GM19468 (cell line): ENCODE results near the gene ENTHD1.

Experiments
- ATAC-seq: cut with Tn5 transposase; IDR thresholded peaks from one replicate; pipeline ENCODE4 v1.9.1; 2021; ENCODE audit warnings: mild to moderate bottlenecking, moderate library complexity, moderate number of reproducible peaks; ENCODE audit not compliant: unreplicated experiment; ENCODE audit errors: extremely low read depth

The ENTHD1 gene

GRCh38 chr22:39893526-39893925 is at the start of gene ENTHD1:
TSS of gene ENTHD1 (minus strand) at chr22:39893760. CDS start at chr22:39887748, 6,012 bp downstream.
- no peak for ATAC-seq

- ATAC-seq = no peak
Measured at GRCh38 chr22:39943337-39943736, 49.8 kb upstream of the ENTHD1 start.

GRCh38 chr22:39942439-39943230 is 49.1 kb upstream of the ENTHD1 start:
- no peak for ATAC-seq

- ATAC-seq = no peak
Measured at GRCh38 chr22:39941601-39942000, 48.0 kb upstream of the ENTHD1 start.

GRCh38 chr22:39940757-39941305 is 47.3 kb upstream of the ENTHD1 start:
- no peak for ATAC-seq

GRCh38 chr22:39939830-39940229 is 46.3 kb upstream of the ENTHD1 start:
- no peak for ATAC-seq

- no peak for ATAC-seq
Measured at GRCh38 chr22:39938509-39939111, 45.0 kb upstream of the ENTHD1 start.

GRCh38 chr22:39937906-39938305 is 44.3 kb upstream of the ENTHD1 start:
- ATAC-seq = no peak

- no peak for ATAC-seq
Measured at GRCh38 chr22:39936523-39937145, 43.1 kb upstream of the ENTHD1 start.

- ATAC-seq = no peak
Measured at GRCh38 chr22:39935612-39936011, 42.1 kb upstream of the ENTHD1 start.

GRCh38 chr22:39935116-39935515 is 41.6 kb upstream of the ENTHD1 start:
- ATAC-seq = no peak

GRCh38 chr22:39933741-39934140 is 40.2 kb upstream of the ENTHD1 start:
- ATAC-seq = no peak

- ATAC-seq = no peak
Measured at GRCh38 chr22:39932918-39933649, 39.5 kb upstream of the ENTHD1 start.

GRCh38 chr22:39932166-39932565 is 38.6 kb upstream of the ENTHD1 start:
- ATAC-seq = no peak

GRCh38 chr22:39931251-39931650 is 37.7 kb upstream of the ENTHD1 start:
- ATAC-seq = no peak

- ATAC-seq = no peak
Measured at GRCh38 chr22:39928536-39929520, 35.3 kb upstream of the ENTHD1 start.

GRCh38 chr22:39927544-39927943 is 34.0 kb upstream of the ENTHD1 start:
- no peak for ATAC-seq

GRCh38 chr22:39926753-39927152 is 33.2 kb upstream of the ENTHD1 start:
- ATAC-seq = no peak
